Measurements from ENCODE around the gene CFAP46.

CFAP46 gene

GRCh38 chr10:132942101-132943057, at the start of gene CFAP46:
CFAP46 (minus strand) TSS chr10:132942570; CDS start chr10:132942484, 86 bp downstream.
- no peaks in the 10 kb centered on the region for H3K36me3 ChIP-seq (ENCODE audit: insufficient read depth, low read length)
- no peak for TF ChIP-seq CTCF (conservative IDR thresholded peaks at IDR 0.05; ENCODE audit: low read length)
- TF ChIP-seq EZH2phosphoT487 (IDR thresholded peaks at IDR 0.05; ENCODE audit: borderline replicate concordance) = no peak
- H3K9ac ChIP-seq (ENCODE audit: low read depth, low read length, poor library complexity, severe bottlenecking) = no peak within 1 kb of the TSS

GRCh38 chr10:132991706-132992432, 49.5 kb upstream of the CFAP46 start:
- Histone ChIP-seq H2AFZ (ENCODE audit: low read length) (no peak overlapping the region), H3K4me1 (ENCODE audit: insufficient read depth, low read length, poor library complexity, severe bottlenecking) (no peaks in the 10 kb centered on the region), H3K27me3 (ENCODE audit: insufficient read depth, low read length, poor library complexity, severe bottlenecking) (no peaks in the 10 kb centered on the region), H3K4me2 (ENCODE audit: low read depth, low read length, poor library complexity, severe bottlenecking) (no peak overlapping the region), H3K36me3 (ENCODE audit: insufficient read depth, low read length) (no peaks in the 10 kb centered on the region), H3K9me2 (replicated peaks; ENCODE audit: low read depth, low read length) (no peaks in the 10 kb centered on the region), H4K20me1 (ENCODE audit: insufficient read depth, low read length, poor library complexity, severe bottlenecking) (no peaks in the 10 kb centered on the region), H3K9me3 (ENCODE audit: insufficient read depth, low read depth, low read length) (peaks cover 4% of the 10 kb centered on the region; the same call in 1 of the 2 replicates), H3K79me2 (ENCODE audit: insufficient read depth, low read length) (no peaks in the 10 kb centered on the region), H3F3A (ENCODE audit: low read depth) (no peaks in the 10 kb centered on the region), H3K4me3 (ENCODE audit: low read length, poor library complexity, severe bottlenecking) (no peak overlapping the region), H3K9ac (ENCODE audit: low read depth, low read length, poor library complexity, severe bottlenecking) (no peak overlapping the region)
- TF ChIP-seq CTCF (conservative IDR thresholded peaks at IDR 0.05; ENCODE audit: low read length) (no peak), EZH2phosphoT487 (IDR thresholded peaks at IDR 0.05; ENCODE audit: borderline replicate concordance) (no peak)

More at GRCh38 chr10:132942101-132943057, at the start of gene CFAP46:
- H4K20me1 ChIP-seq (ENCODE audit: insufficient read depth, low read length, poor library complexity, severe bottlenecking) = no peaks in the 10 kb centered on the region
- H3K27me3 ChIP-seq (ENCODE audit: insufficient read depth, low read length, poor library complexity, severe bottlenecking) = no peaks in the 10 kb centered on the region
- no peaks in the 10 kb centered on the region for H3K9me2 ChIP-seq (replicated peaks; ENCODE audit: low read depth, low read length)
- no peaks in the 10 kb centered on the region for H3F3A ChIP-seq (ENCODE audit: low read depth)
- no peaks in the 10 kb centered on the region for H3K79me2 ChIP-seq (ENCODE audit: insufficient read depth, low read length)
- H3K9me3 ChIP-seq (ENCODE audit: insufficient read depth, low read depth, low read length) = no peaks in the 10 kb centered on the region
- no peak within 1 kb of the TSS for H3K4me2 ChIP-seq (ENCODE audit: low read depth, low read length, poor library complexity, severe bottlenecking)
- H2AFZ ChIP-seq (ENCODE audit: low read length) = no peak within 1 kb of the TSS
- no peaks in the 10 kb centered on the region for H3K4me1 ChIP-seq (ENCODE audit: insufficient read depth, low read length, poor library complexity, severe bottlenecking)
- H3K4me3 ChIP-seq (ENCODE audit: low read length, poor library complexity, severe bottlenecking) = no peak within 1 kb of the TSS

- H3K4me1 ChIP-seq (ENCODE audit: insufficient read depth, low read length, poor library complexity, severe bottlenecking) = no peaks in the 10 kb centered on the region
- no peaks in the 10 kb centered on the region for H3K27me3 ChIP-seq (ENCODE audit: insufficient read depth, low read length, poor library complexity, severe bottlenecking)
- no peaks in the 10 kb centered on the region for H4K20me1 ChIP-seq (ENCODE audit: insufficient read depth, low read length, poor library complexity, severe bottlenecking)
- H3K4me2 ChIP-seq (ENCODE audit: low read depth, low read length, poor library complexity, severe bottlenecking) = no peak overlapping the region
- no peak overlapping the region for H3K9ac ChIP-seq (ENCODE audit: low read depth, low read length, poor library complexity, severe bottlenecking)
- no peaks in the 10 kb centered on the region for H3F3A ChIP-seq (ENCODE audit: low read depth)
- H3K9me3 ChIP-seq (ENCODE audit: insufficient read depth, low read depth, low read length) = peaks cover 4% of the 10 kb centered on the region; the same call in 1 of the 2 replicates
- H3K36me3 ChIP-seq (ENCODE audit: insufficient read depth, low read length) = no peaks in the 10 kb centered on the region
- TF ChIP-seq CTCF (conservative IDR thresholded peaks at IDR 0.05; ENCODE audit: low read length) = no peak
- TF ChIP-seq EZH2phosphoT487 (IDR thresholded peaks at IDR 0.05; ENCODE audit: borderline replicate concordance) = no peak
- H3K4me3 ChIP-seq (ENCODE audit: low read length, poor library complexity, severe bottlenecking) = no peak overlapping the region
- no peak overlapping the region for H2AFZ ChIP-seq (ENCODE audit: low read length)
- H3K9me2 ChIP-seq (replicated peaks; ENCODE audit: low read depth, low read length) = no peaks in the 10 kb centered on the region
- no peaks in the 10 kb centered on the region for H3K79me2 ChIP-seq (ENCODE audit: insufficient read depth, low read length)
These were observed 48.5 kb upstream of the CFAP46 start for GRCh38 chr10:132990684-132991545.
